HG03439 (cell line): ENCODE results near the gene ADM2.

ENCODE experiments used
- ATAC-seq: cut with Tn5 transposase; IDR thresholded peaks from one replicate; pipeline ENCODE4 v1.9.1; 2021; ENCODE audit warnings: mild to moderate bottlenecking, moderate library complexity; ENCODE audit not compliant: unreplicated experiment

Gene ADM2

DNA sequence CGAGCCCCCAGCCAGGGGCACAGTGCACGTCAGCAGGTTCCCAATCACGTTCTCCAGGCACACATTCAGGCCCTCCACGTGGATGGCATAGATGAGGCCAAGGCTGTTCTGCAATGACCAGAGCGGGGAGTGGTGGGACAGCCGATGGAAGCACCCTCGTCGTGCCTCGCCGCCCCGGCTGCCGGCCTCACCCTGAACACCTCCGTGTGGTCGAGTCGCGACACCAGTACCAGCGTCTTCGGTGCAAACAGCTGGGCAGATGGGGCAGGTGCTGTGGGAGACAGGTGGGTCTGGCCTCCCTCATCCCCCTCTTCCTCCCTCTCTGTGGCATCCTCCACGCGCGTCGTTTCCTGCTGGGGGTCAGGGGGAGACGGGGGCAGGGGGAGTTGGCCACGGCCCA, 14.0 kb upstream of the ADM2 start:
- no peak for ATAC-seq

- ATAC-seq, result no peak
These were observed 13.4 kb upstream of the ADM2 start for GRCh38 chr22:50467773-50468440.

- no peak for ATAC-seq
These were observed 12.7 kb upstream of the ADM2 start for GRCh38 chr22:50468626-50469025.

GRCh38 chr22:50469377-50470305, 11.7 kb upstream of the ADM2 start:
- ATAC-seq, result peak; percentile 29

- no peak for ATAC-seq
These were observed 10.9 kb upstream of the ADM2 start for GRCh38 chr22:50470491-50470890.

DNA sequence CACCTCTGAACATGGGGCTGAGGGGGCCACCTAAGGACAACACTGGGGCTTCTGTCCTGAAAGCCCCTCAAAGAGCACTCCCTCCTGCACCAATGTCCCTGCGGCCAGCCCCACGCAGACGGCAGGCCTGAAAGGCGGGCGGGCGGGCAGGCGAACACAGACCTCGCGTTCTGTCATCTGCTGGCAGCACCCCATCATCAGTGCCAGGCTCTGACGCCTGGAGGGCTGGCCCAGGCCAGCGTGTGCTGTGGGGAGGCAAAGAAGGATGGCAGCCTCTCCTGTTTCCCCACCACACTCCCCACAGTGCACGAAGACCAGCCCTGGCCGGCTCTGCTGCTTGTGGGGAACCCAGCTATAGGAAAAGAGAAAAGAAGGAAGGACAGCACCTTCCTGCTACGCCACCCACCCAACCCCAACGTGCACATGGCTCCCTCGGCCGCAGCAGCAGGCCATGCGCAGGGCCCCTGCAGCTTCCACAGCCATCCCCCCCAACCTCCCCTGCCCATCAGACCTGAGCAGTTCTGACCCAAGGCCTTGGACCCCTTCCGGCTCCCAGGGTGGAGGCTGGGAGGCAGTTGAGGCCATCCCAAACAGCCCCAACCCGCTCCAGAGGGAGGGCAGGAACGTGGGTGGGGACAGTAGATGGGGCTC, 10.0 kb upstream of the ADM2 start:
- ATAC-seq, result no peak

DNA sequence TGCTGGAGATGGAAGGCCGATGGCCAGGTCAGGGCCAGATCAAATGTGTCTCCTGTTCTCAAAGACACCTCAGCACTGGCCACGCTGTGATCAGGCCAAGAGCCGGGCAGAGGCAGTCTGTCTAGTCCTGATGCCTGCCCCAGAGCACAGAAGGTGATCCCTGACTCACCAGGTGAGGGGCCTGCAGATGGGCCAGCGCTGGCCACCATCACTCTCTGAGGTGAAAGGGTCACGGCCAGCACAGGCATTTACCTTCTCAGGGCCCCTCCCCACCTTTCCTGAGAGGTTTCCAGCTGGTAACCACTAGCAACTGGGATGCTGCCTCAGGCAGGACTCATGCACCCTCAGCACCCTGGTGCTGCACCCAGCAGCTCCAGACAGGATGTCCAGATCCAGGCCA, 9.4 kb upstream of the ADM2 start:
- ATAC-seq, result no peak

GRCh38 chr22:50473088-50473487, 8.3 kb upstream of the ADM2 start:
- ATAC-seq, result no peak

DNA sequence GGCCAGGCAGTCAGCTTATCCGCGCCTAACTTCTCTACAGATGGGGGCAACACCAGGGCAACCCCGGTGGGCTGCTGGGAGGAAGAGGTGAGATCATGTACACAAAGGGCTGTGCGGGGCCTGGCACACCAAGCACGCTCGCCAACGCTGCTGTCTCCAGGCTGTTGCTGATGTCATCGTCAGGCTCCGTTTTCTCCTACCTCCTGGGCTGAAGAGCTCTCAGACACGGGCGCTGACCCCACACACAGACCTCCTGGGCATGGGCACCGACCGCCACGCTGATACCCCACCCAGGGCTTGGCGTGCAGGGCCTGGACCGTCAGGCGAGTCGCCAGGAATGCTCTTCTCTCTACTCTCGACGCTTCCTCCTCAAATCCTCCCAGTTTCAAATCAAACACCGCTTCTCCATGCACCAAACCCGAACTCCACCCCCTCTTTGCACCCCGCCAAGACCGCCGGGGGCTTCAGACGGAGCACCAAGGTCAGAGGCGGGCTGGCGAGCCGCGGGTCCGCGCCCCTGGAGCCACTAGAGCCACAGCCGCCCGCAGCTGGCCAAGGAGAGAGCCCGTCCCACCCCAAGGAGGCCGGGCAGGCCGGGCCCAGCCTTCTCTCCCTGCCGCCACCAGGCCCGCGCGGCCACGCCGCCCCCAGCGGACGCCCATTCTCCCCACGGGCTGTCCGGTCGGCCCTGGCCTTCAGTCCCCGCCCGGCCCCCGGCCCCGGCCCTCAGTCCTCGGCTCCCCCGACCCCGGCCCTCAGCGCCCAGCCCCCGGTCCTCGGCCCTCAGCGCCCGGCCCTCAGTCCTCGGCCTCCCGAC, 7.3 kb upstream of the ADM2 start:
- ATAC-seq, result no peak

GRCh38 chr22:50474710-50475651, 6.4 kb upstream of the ADM2 start, which contains the start of gene SBF1:
TSS of gene SBF1 (minus strand) at chr22:50475035. CDS start at chr22:50474840, 195 bp downstream.
- ATAC-seq, result peak; percentile 59

DNA sequence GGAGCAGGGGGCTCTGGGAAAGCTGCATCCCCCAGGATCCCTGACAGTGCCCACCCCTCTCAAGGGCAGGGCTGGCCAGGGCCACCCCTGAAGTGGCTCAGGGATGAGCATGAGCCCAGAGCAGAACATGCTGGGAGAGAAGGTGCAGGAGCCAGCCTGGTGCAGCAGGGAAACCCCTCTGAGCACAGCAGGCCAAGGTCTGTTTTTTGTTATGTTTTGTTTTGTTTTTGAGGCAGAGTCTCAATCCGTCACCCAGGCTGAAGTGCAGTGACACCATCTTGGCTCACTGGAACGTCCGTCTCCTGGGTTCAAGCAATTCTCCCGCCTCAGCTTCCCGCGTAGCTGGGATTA, 5.7 kb upstream of the ADM2 start:
- no peak for ATAC-seq

DNA sequence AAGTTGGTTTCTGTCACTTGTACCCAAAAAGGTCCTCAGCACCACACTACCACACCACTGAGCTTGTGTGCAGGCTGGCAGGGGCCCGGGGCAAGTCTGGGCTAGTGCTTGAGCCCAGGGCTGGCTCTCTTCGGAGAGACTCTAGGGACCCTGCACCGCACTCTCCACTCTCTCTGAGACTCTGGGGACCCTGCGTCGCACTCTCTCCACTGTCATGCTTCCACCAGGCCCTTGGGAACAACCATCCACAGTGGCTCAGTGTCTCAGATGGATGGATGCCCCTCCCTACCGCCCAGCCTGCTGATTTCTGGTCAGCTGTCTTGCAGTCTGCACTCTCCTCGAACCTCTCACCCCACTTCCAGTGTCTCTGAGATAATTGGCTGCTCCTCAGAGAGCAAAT, 4.5 kb upstream of the ADM2 start:
- ATAC-seq, result no peak

GRCh38 chr22:50477923-50478322, 3.4 kb upstream of the ADM2 start:
- no peak for ATAC-seq

GRCh38 chr22:50479721-50480120, 1.6 kb upstream of the ADM2 start:
- no peak for ATAC-seq

DNA sequence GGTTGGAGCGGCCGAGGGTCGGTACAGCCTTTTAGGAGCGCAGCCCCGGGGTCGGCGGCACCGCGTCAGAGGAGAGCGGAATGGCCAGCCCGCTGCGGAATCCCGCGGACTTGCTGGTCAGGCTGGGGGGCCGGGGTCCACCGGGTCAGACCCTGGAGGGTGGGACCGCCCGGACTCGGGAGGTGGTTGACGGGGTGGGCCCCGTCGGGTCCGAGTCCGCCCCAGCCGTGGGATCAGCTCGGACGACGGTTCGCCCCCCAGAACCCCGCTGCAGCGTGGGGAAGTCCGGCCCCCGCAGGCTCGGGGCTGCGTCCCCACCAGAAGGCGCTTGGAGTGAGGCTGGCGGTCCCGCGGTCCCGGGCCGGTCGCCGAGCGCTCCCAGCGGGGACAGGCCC, 301 bp upstream of the ADM2 start:
- no peak for ATAC-seq

- no peak for ATAC-seq
These were observed 1.0 kb downstream of the ADM2 start for GRCh38 chr22:50482107-50483074.

GRCh38 chr22:50483106-50483505, 1.8 kb downstream of the ADM2 start:
- ATAC-seq, result no peak

DNA sequence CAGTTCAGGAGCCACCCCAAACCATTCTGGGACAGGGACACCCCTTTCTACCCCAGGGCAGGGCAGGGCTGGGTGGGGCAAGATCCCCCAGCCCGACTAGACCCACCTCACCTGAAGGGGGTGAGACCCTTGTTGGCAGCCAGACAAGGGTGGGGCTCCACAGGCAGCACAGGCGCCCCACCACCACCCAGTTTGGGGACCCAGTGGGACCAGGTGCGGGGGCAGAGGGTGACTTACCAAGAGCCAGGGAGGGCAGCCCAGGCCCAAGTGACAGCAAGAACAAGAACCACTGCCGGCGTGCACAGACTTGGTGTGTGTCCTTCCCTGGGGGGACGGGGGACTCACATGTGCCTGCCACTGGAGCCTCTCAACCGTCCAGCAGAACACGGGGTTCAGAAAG, 2.2 kb downstream of the ADM2 start:
- no peak for ATAC-seq
